GM23248 (cell line): Measurements from ENCODE around the gene SYCE3. TPM values are rescaled to one million over a fixed set of nuclear protein-coding genes. Genes with fewer than 3 reads are reported as not detected.

Source experiments
- DNase-seq: peaks from one replicate; pipeline ENCODE4 v3.0.0-alpha.2; 2015
- H2AFZ ChIP-seq: fragments of 200-600 bp; sonication (generic); 2 replicates; pipeline ENCODE4 v1.6.1; 2016; ENCODE audit warnings: antibody characterized with exemption
- H3F3A ChIP-seq: fragments of 200-600 bp; sonication (generic); 2 replicates; pipeline ENCODE4 v1.6.1; 2016; ENCODE audit warnings: mild to moderate bottlenecking, antibody characterized with exemption, mixed run types; ENCODE audit not compliant: insufficient read depth
- H3K27ac ChIP-seq: fragments of 200-600 bp; sonication (generic); 2 replicates; pipeline ENCODE4 v1.5.1; 2016; ENCODE audit warnings: mild to moderate bottlenecking
- H3K27me3 ChIP-seq: fragments of 200-600 bp; sonication (generic); replicated peaks from 2 replicates; pipeline ENCODE4 v1.6.1; 2016; ENCODE audit warnings: mild to moderate bottlenecking; ENCODE audit not compliant: insufficient read depth
- H3K36me3 ChIP-seq: fragments of 200-600 bp; sonication (generic); 2 replicates; pipeline ENCODE4 v1.6.1; 2016; ENCODE audit warnings: low read depth, mild to moderate bottlenecking
- H3K4me1 ChIP-seq: fragments of 200-600 bp; sonication (generic); 2 replicates; pipeline ENCODE4 v1.6.1; 2016; ENCODE audit warnings: mild to moderate bottlenecking; ENCODE audit not compliant: insufficient read depth
- H3K4me2 ChIP-seq: fragments of 200-600 bp; sonication (generic); one replicate; pipeline ENCODE4 v1.6.1; 2016; ENCODE audit warnings: mild to moderate bottlenecking; ENCODE audit not compliant: unreplicated experiment
- H3K4me3 ChIP-seq: fragments of 200-600 bp; sonication (generic); 2 replicates; pipeline ENCODE4 v1.5.1; 2016; ENCODE audit warnings: mild to moderate bottlenecking
- H3K79me2 ChIP-seq: fragments of 200-600 bp; sonication (generic); 2 replicates; pipeline ENCODE4 v1.6.1; 2016; ENCODE audit warnings: mild to moderate bottlenecking; ENCODE audit not compliant: insufficient read depth
- H3K9ac ChIP-seq: fragments of 200-600 bp; sonication (generic); 2 replicates; pipeline ENCODE4 v1.6.1; 2016; ENCODE audit warnings: mild to moderate bottlenecking
- H3K9me2 ChIP-seq: fragments of 200-600 bp; sonication (generic); 2 replicates; pipeline ENCODE4 v1.6.1; 2016; ENCODE audit warnings: mixed run types, mild to moderate bottlenecking, moderate library complexity; ENCODE audit not compliant: insufficient read depth
- H3K9me3 ChIP-seq: fragments of 200-600 bp; sonication (generic); one replicate; pipeline ENCODE4 v1.6.1; 2017; ENCODE audit warnings: low read depth
- H4K20me1 ChIP-seq: fragments of 200-600 bp; sonication (generic); 2 replicates; pipeline ENCODE4 v1.6.0; 2016; ENCODE audit not compliant: insufficient read depth
- EZH2 ChIP-seq: fragments of 200-600 bp; sonication (generic); IDR thresholded peaks from 2 replicates; pipeline ENCODE4 v1.6.1; 2018; ENCODE audit warnings: antibody characterized with exemption, mild to moderate bottlenecking; ENCODE audit not compliant: insufficient read depth, poor library complexity, severe bottlenecking
- EZH2phosphoT487 ChIP-seq: fragments of 200-600 bp; sonication (generic); IDR thresholded peaks from 2 replicates; pipeline ENCODE4 v1.6.1; 2018; ENCODE audit warnings: antibody characterized with exemption, moderate library complexity, mild to moderate bottlenecking, low read depth; ENCODE audit not compliant: insufficient read depth
- WGBS, 2 experiments: methylation state at CpG; one replicate each; pipeline ENCODE4 v1.1.6; 2015 to 2017; ENCODE audit warnings: low lambda C conversion rate in 2 of 2, low coverage in 1 of 2; ENCODE audit errors: missing lambda C conversion rate in 2 of 2; 5-methylcytosine and 5-hydroxymethylcytosine counted together
- in situ Hi-C: fragments of 300-500 bp; cut with MboI; formaldehyde crosslinking; loops from 2 replicates; pipeline ENCODE4 v1.15.0; 2020
- polyA plus RNA-seq: library from polyadenylated mRNA; unstranded; fragments of >200 nt; fragmentation: Nextera tagmentation; extraction: Ambion mirVana; gene quantifications from 2 replicates; pipeline ENCODE4 v1.2.1, GENCODE V29; 2016
- total RNA-seq: library from RNA; depleted of rRNA; stranded (reverse); fragments of >200 nt; shearing (Covaris generic); gene quantifications from 2 replicates; pipeline ENCODE4 v1.2.3, GENCODE V29; 2014

The SYCE3 gene
- total and polyA plus RNA-seq, 2 experiments from 2014 or later = 0.80 TPM; not detected in 1

DNA sequence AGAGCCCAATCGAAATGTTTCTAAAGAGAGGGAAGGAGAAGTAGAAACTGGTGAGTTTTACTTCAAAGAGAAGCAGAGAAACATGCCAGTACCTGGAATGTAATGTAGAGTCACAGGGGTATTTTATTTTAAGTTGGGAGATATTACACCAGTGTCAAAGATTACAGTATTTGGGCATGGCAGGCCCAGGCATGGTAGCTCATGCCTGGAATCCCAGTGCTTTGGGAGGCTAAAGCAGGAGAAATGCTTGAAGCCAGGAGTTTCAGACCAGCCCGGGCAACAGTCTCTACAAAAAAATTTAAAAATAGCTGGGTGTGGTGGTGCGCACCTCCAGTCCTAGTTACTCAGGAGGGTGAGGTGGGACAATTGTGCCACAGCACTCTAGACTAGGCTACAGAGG is 2.7 kb downstream of the SYCE3 start:
- Histone ChIP-seq H3K4me2 (no peak overlapping the region), H3F3A (no peaks in the 10 kb centered on the region), H3K4me3 (no peak overlapping the region), H3K9me3 (no peaks in the 10 kb centered on the region), H3K4me1 (no peaks in the 10 kb centered on the region), H2AFZ (no peak overlapping the region), H3K27ac (no peak overlapping the region), H3K9ac (no peak overlapping the region), H4K20me1 (no peaks in the 10 kb centered on the region), H3K27me3 (no peaks in the 10 kb centered on the region), H3K36me3 (no peaks in the 10 kb centered on the region), H3K79me2 (no peaks in the 10 kb centered on the region), H3K9me2 (no peaks in the 10 kb centered on the region)
- TF ChIP-seq EZH2phosphoT487 = no peak
- no peak for TF ChIP-seq EZH2
- DNase-seq = no peak
- 92 to 93% methylated on average over 3 of the region's 3 CpGs for WGBS, 2 experiments
- in situ Hi-C loops = no loop called here

DNA sequence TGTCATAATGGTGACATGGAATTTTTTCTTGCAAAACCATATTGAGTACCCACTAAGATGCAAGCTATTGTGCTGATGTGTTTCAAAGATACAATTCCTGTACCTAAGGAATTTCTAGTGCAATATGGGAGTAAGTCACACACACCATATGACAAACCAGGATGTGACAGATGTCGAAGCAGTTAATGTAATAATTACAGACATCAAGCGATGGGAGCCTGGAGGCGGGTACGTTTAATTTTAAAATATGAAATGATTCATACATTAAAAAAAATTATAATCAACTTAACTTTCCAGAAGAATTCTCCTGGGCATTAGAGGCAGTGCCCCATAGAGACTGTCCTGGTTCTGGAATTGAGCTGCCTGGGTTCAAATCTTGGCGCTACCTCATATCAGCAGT is 6.0 kb downstream of the SYCE3 start:
- H3K9ac ChIP-seq = no peak overlapping the region
- no peak overlapping the region for H3K4me2 ChIP-seq
- no peaks in the 10 kb centered on the region for H3K27me3 ChIP-seq
- TF ChIP-seq EZH2phosphoT487 (no peak), EZH2 (no peak)
- in situ Hi-C loops = no loop called here
- no peaks in the 10 kb centered on the region for H3K79me2 ChIP-seq
- no peaks in the 10 kb centered on the region for H3K4me1 ChIP-seq
- no peaks in the 10 kb centered on the region for H3K9me2 ChIP-seq
- H3K27ac ChIP-seq = no peak overlapping the region
- H2AFZ ChIP-seq = no peak overlapping the region
- no peak for DNase-seq
- no peaks in the 10 kb centered on the region for H3F3A ChIP-seq
- WGBS, 2 experiments = 15 to 20% methylated on average over 5 of the region's 5 CpGs
- H3K9me3 ChIP-seq = no peaks in the 10 kb centered on the region
- no peaks in the 10 kb centered on the region for H3K36me3 ChIP-seq
- no peaks in the 10 kb centered on the region for H4K20me1 ChIP-seq
- no peak overlapping the region for H3K4me3 ChIP-seq

DNA sequence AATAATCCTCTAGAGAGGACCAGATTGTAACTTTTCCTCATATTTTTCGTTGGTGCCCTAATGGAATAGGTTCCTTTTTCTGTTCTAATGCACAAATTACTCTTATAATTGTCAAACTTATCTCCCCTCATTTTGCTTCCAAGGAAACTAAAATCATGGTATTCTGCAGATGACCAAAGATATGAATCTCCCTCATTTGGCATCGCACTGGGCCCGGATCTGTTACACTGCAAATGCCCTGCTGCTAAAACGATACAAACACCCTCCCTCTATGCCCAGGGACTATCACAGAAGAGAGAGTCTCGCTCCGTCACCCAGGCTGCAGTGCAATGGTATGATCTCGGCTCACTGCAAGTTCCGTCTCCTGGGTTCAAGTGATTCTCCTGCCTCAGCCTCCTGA is 9.4 kb downstream of the SYCE3 start:
- Histone ChIP-seq H3K27ac (no peak overlapping the region), H2AFZ (no peak overlapping the region), H3K79me2 (no peaks in the 10 kb centered on the region), H3K4me1 (no peaks in the 10 kb centered on the region), H3K36me3 (no peaks in the 10 kb centered on the region), H3F3A (no peaks in the 10 kb centered on the region), H3K9me3 (no peaks in the 10 kb centered on the region), H3K4me3 (no peak overlapping the region), H3K4me2 (no peak overlapping the region), H3K9ac (no peak overlapping the region), H3K9me2 (no peaks in the 10 kb centered on the region), H3K27me3 (peaks cover 2% of the 10 kb centered on the region), H4K20me1 (no peaks in the 10 kb centered on the region)
- TF ChIP-seq EZH2 (no peak), EZH2phosphoT487 (no peak)
- in situ Hi-C loops = no loop called here
- DNase-seq = no peak
- 68 to 74% methylated on average over 8 of the region's 8 CpGs for WGBS, 2 experiments

DNA sequence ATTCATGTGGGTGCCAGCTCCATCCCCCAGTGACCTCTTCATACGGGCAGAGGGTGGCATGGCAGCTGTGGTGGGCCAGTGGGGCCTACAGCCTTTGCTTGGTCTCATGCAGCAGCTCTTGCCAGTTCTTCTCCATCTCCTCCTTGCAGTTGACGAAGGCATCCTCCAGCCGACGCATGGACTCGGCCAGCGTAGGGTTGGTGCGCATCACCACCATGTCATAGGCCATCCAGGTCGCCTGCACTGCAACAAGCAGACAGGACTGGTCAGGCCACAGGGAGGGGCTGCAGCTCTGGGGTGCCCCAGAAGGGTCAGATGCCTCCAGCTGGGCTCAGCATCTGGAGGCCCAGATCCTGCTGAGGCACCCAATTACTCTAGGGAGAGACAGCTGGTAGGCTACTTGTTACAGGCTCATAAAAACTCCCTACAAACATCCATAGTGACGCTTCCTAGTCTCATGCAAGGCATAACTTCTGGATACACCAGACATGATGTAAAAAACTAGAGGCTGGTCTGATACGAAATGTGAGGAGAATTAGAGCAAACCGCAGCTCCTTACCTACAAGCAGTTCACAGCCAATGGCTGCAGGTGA is 11.5 kb downstream of the SYCE3 start:
- Histone ChIP-seq H3K9me2 (no peaks in the 10 kb centered on the region), H3K9ac (no peak overlapping the region), H3K36me3 (no peaks in the 10 kb centered on the region), H3K4me1 (no peaks in the 10 kb centered on the region), H3K4me3 (no peak overlapping the region), H4K20me1 (no peaks in the 10 kb centered on the region), H3K4me2 (no peak overlapping the region), H3F3A (no peaks in the 10 kb centered on the region), H3K79me2 (no peaks in the 10 kb centered on the region), H3K27ac (no peak overlapping the region), H2AFZ (no peak overlapping the region), H3K9me3 (no peaks in the 10 kb centered on the region), H3K27me3 (peaks cover 8% of the 10 kb centered on the region)
- in situ Hi-C loops = no loop called here
- no peak for TF ChIP-seq EZH2phosphoT487
- no peak for TF ChIP-seq EZH2
- WGBS, 2 experiments = 84 to 88% methylated on average over 11 of the region's 11 CpGs
- DNase-seq = no peak

DNA sequence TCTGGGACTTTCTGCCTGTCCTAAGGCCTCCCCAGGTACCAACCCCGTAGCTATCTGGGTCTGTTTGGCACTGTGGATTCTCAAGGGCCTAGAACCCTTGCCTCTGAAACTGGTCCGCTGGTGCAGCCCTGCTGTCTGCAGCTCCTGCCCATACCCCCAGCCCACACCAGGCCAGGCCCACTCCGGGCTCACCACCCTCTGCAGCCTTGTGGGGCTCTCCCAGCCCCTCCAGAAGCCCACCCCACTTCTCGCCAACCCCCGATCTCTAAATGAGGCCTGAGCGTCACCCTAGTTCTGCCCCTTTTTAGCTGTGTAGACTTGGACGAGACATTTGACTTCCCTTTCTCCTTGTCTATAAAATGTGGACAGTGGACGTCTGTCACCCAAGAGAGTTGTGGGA is 12.3 kb downstream of the SYCE3 start:
- Histone ChIP-seq H3K27me3 (peaks cover 8% of the 10 kb centered on the region), H3K9me3 (no peaks in the 10 kb centered on the region), H3F3A (no peaks in the 10 kb centered on the region), H2AFZ (no peak overlapping the region), H3K4me3 (no peak overlapping the region), H3K4me1 (no peaks in the 10 kb centered on the region), H4K20me1 (no peaks in the 10 kb centered on the region), H3K4me2 (no peak overlapping the region), H3K27ac (no peak overlapping the region), H3K36me3 (no peaks in the 10 kb centered on the region), H3K79me2 (no peaks in the 10 kb centered on the region), H3K9me2 (no peaks in the 10 kb centered on the region), H3K9ac (no peak overlapping the region)
- no peak for DNase-seq
- in situ Hi-C loops = no loop called here
- TF ChIP-seq EZH2phosphoT487 = no peak
- no peak for TF ChIP-seq EZH2
- 89 to 91% methylated on average over 8 of the region's 8 CpGs for WGBS, 2 experiments
